Measurements from ENCODE around the gene SOBP. TPM values are rescaled to one million over a fixed set of nuclear protein-coding genes. Genes with fewer than 3 reads are reported as not detected.

Gene SOBP
- total RNA-seq, 1 donor from 2014 or later, result 5.4 TPM

- Histone ChIP-seq H3K4me1 (peaks cover 0 to 7% of the 10 kb centered on the region in 2 donors), H3K4me3 (no peak overlapping the region), H3K27me3 (no peaks in the 10 kb centered on the region), H3K9me3 (no peaks in the 10 kb centered on the region), H3K36me3 (no peaks in the 10 kb centered on the region), H3K27ac (no peak overlapping the region)
- intact Hi-C loops (cut with DNase I), result loop anchor here (10.0 kb wide), 1 partner anchor 108 kb away; the partner anchor contains the start of gene SOBP
- TF ChIP-seq CTCF (IDR thresholded peaks at IDR 0.05), result no peak
- no peak for DNase-seq (ENCODE audit: low spot score in 2 of 2)
Measured at GRCh38 chr6:107602321-107603005, 112.5 kb downstream of the SOBP start.

DNA sequence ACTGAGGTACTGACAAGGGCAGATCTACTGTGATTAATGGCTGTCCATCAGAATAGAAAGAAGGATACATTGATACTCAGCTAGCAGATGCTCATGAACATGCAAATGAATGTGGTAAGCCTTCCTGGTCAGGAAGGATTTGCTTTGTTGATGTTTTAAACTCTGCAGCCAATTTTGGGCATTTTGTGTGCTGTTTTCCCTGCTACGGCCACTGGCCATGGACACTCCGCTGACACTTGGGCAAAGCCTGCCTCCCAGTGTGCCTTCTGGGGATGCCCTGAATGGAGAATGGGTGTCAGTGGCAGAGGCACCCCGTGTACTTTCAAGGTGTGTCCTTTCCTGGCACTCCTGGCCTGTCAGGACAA lies 113.1 kb downstream of the SOBP start:
- H3K4me1 ChIP-seq, result peaks cover 0 to 7% of the 10 kb centered on the region in 2 donors
- no peak overlapping the region for H3K4me3 ChIP-seq
- intact Hi-C loops (cut with DNase I), result loop anchor here (10.0 kb wide), 1 partner anchor 108 kb away; the partner anchor contains the start of gene SOBP
- no peak for DNase-seq (ENCODE audit: low spot score in 2 of 2)
- no peak for TF ChIP-seq CTCF (IDR thresholded peaks at IDR 0.05)
- H3K27me3 ChIP-seq, result no peaks in the 10 kb centered on the region
- H3K9me3 ChIP-seq, result no peaks in the 10 kb centered on the region
- H3K36me3 ChIP-seq, result no peaks in the 10 kb centered on the region
- H3K27ac ChIP-seq, result no peak overlapping the region

GRCh38 chr6:107604549-107604948 lies 114.6 kb downstream of the SOBP start:
- Histone ChIP-seq H3K4me3 (no peak overlapping the region), H3K27me3 (no peaks in the 10 kb centered on the region), H3K36me3 (no peaks in the 10 kb centered on the region), H3K9me3 (no peaks in the 10 kb centered on the region), H3K27ac (no peak overlapping the region), H3K4me1 (peaks cover 0 to 7% of the 10 kb centered on the region in 2 donors)
- no peak for DNase-seq (ENCODE audit: low spot score in 2 of 2)
- TF ChIP-seq CTCF (IDR thresholded peaks at IDR 0.05), result no peak
- intact Hi-C loops (cut with DNase I), result loop anchor here (10.0 kb wide), 1 partner anchor 110 kb away; the partner anchor contains the start of gene SOBP

GRCh38 chr6:107606407-107606806 lies 116.5 kb downstream of the SOBP start:
- TF ChIP-seq CTCF (IDR thresholded peaks at IDR 0.05), result no peak

DNA sequence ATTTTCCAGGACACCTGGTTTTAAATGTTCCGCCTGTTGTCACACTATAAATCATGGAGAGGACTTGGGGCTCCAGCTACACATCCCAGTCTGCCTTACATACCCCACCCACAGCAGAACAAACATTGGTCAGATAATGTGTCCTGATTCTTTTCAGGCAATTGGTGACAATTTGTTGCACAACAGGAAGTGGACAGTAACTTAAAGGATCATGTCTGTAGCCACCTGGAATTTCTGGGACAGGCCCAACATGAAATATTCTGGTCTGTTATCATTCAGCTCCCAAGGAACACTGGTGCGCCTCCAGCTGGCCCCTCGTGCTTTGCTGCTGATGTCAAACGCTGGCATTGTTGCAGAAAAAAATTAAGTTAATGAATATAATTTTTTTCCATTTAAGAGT lies 117.2 kb downstream of the SOBP start:
- no peak overlapping the region for H3K27ac ChIP-seq
- no peak overlapping the region for H3K4me3 ChIP-seq
- DNase-seq (ENCODE audit: low spot score in 2 of 2), result no peak
- intact Hi-C loops (cut with DNase I), result loop anchor here (10.0 kb wide), 1 partner anchor 112 kb away; the partner anchor contains the start of gene SOBP
- peaks cover 4 to 8% of the 10 kb centered on the region in 2 donors for H3K4me1 ChIP-seq
- H3K9me3 ChIP-seq, result no peaks in the 10 kb centered on the region
- no peaks in the 10 kb centered on the region for H3K27me3 ChIP-seq
- no peaks in the 10 kb centered on the region for H3K36me3 ChIP-seq
- no peak for TF ChIP-seq CTCF (IDR thresholded peaks at IDR 0.05)

More at GRCh38 chr6:107606407-107606806, 116.5 kb downstream of the SOBP start:
- H3K4me1 ChIP-seq, result peaks cover 4 to 7% of the 10 kb centered on the region in 2 donors
- DNase-seq (ENCODE audit: low spot score in 2 of 2), result no peak
- no peak overlapping the region for H3K27ac ChIP-seq
- no peaks in the 10 kb centered on the region for H3K36me3 ChIP-seq
- no peaks in the 10 kb centered on the region for H3K9me3 ChIP-seq
- intact Hi-C loops (cut with DNase I), result loop anchor here (10.0 kb wide), 1 partner anchor 112 kb away; the partner anchor contains the start of gene SOBP
- H3K27me3 ChIP-seq, result no peaks in the 10 kb centered on the region
- no peak overlapping the region for H3K4me3 ChIP-seq

All from ascending aorta (tissue), 2 donors.